Choroid plexus epithelial cell (primary cell): ENCODE measurements around the gene HEXIM1.

ENCODE experiments used
- DNase-seq: peaks from one replicate; pipeline ENCODE4 v3.0.0-alpha.2; 2010; ENCODE audit warnings: low read depth
- H3K4me3 ChIP-seq: 2 replicates; pipeline ENCODE4 v1.5.1; 2011; ENCODE audit warnings: low read depth, mild to moderate bottlenecking, control low read depth, low read length, moderate library complexity
- CTCF ChIP-seq: conservative IDR thresholded peaks from 2 replicates; pipeline ENCODE4 v1.5.1; 2011; ENCODE audit warnings: low read depth, mild to moderate bottlenecking, control low read depth, inconsistent platforms, low read length, moderate library complexity

HEXIM1 gene

GRCh38 chr17:45129940-45130680 lies 18.2 kb upstream of the HEXIM1 start:
- TF ChIP-seq CTCF: no peak
- H3K4me3 ChIP-seq: no peak overlapping the region
- DNase-seq: no peak

- TF ChIP-seq CTCF: no peak
- H3K4me3 ChIP-seq: peak overlapping the region; percentile 79
- DNase-seq: no peak
Measured at GRCh38 chr17:45130681-45131615, 17.3 kb upstream of the HEXIM1 start.

GRCh38 chr17:45131616-45132319 lies 16.5 kb upstream of the HEXIM1 start:
- peak; percentile 77 for TF ChIP-seq CTCF
- H3K4me3 ChIP-seq: peak overlapping the region; percentile 79
- no peak for DNase-seq

GRCh38 chr17:45132320-45132571 lies 16.0 kb upstream of the HEXIM1 start, which contains the start of gene PLCD3:
Gene PLCD3 (minus strand): TSS chr17:45132515. CDS start chr17:45132410, 105 bp downstream.
- H3K4me3 ChIP-seq: peak within 1 kb of the TSS; percentile 79
- TF ChIP-seq CTCF: no peak
- no peak for DNase-seq

GRCh38 chr17:45132572-45133463 lies 15.5 kb upstream of the HEXIM1 start:
- DNase-seq: peak; percentile 81
- peak; percentile 88 for TF ChIP-seq CTCF
- H3K4me3 ChIP-seq: peak overlapping the region; percentile 79
